ENCODE data around the gene KRTAP21-2. TPM values are rescaled to one million over a fixed set of nuclear protein-coding genes. Genes with fewer than 3 reads are reported as not detected.

KRTAP21-2 gene
- total RNA-seq, 1 experiment from 2014 or later = not detected

DNA sequence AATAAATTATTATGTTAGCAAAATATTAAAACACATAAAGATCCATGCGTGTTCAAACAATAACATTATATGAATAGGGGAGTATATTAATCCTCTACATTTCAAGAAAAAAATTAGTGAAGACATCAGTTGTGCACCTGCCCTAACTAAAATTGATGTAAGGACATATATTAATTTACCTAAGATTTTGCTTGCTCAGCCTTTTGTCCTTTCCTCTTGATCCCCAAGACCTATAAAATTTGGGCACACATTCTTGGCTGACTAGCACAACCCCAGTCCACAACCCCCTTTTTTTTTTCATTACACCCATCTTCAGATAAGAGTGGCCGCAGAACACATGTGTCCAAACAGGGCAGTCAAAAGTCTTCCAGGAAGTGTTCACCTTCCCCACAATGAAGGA, 6.6 kb downstream of the KRTAP21-2 start:
- no peak for TF ChIP-seq CTCF (conservative IDR thresholded peaks at IDR 0.05)
- no peak for TF ChIP-seq EZH2 (IDR thresholded peaks at IDR 0.05; ENCODE audit: low read depth)
- no peak overlapping the region for H3K4me3 ChIP-seq
- no peaks in the 10 kb centered on the region for H3K79me2 ChIP-seq (ENCODE audit: low read depth)
- no peaks in the 10 kb centered on the region for H3K9me2 ChIP-seq (ENCODE audit: insufficient read depth)
- no peaks in the 10 kb centered on the region for H3K36me3 ChIP-seq (ENCODE audit: low read depth)
- ChIA-PET POLR2A (ENCODE audit: unreplicated experiment) (no interaction called here), CTCF (no interaction called here)
- no peak overlapping the region for H2AFZ ChIP-seq
- intact Hi-C loops (cut with micrococcal nuclease; ENCODE audit: unreplicated experiment) = no loop called here
- no peaks in the 10 kb centered on the region for H3F3A ChIP-seq (ENCODE audit: insufficient read depth, low read depth)
- no peaks in the 10 kb centered on the region for H3K27me3 ChIP-seq (ENCODE audit: insufficient read depth, low read depth)
- no TSS peak for BruUV-seq (replicated peaks)
- no peak for DNase-seq
- no peak overlapping the region for H3K27ac ChIP-seq
- H3K4me2 ChIP-seq = no peak overlapping the region
- no peaks in the 10 kb centered on the region for H3K9me3 ChIP-seq (ENCODE audit: insufficient read depth, low read depth)
- H3K4me1 ChIP-seq (replicated peaks; ENCODE audit: insufficient read depth) = no peaks in the 10 kb centered on the region
- H4K20me1 ChIP-seq (ENCODE audit: insufficient read depth) = no peaks in the 10 kb centered on the region

DNA sequence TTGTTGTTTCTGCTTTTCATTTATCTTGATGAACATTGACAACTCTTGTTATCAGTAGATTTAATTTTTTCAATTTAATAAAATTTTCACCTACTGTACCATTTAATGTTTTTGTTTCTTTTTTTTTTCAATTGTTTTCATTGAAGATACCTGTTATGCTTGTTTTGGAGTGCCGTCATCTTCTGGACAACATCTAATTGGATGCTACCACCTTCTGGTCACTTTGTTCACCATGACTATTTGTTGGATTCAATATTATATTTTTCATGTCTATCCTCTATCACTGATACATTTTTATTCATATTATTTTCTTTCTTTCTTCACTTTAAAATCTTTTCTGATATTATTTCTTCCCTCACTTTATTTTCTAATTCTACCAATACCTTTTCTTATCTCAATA, 14.0 kb downstream of the KRTAP21-2 start:
- H2AFZ ChIP-seq = no peak overlapping the region
- H3K4me3 ChIP-seq = no peak overlapping the region
- H3K9me2 ChIP-seq (ENCODE audit: insufficient read depth) = no peaks in the 10 kb centered on the region
- ChIA-PET POLR2A (ENCODE audit: unreplicated experiment) (no interaction called here), CTCF (no interaction called here)
- H4K20me1 ChIP-seq (ENCODE audit: insufficient read depth) = no peaks in the 10 kb centered on the region
- no peaks in the 10 kb centered on the region for H3F3A ChIP-seq (ENCODE audit: insufficient read depth, low read depth)
- BruUV-seq (replicated peaks) = no TSS peak
- intact Hi-C loops (cut with micrococcal nuclease; ENCODE audit: unreplicated experiment) = no loop called here
- no peaks in the 10 kb centered on the region for H3K36me3 ChIP-seq (ENCODE audit: low read depth)
- no peak for DNase-seq
- H3K79me2 ChIP-seq (ENCODE audit: low read depth) = no peaks in the 10 kb centered on the region
- H3K4me2 ChIP-seq = no peak overlapping the region
- no peaks in the 10 kb centered on the region for H3K27me3 ChIP-seq (ENCODE audit: insufficient read depth, low read depth)
- no peaks in the 10 kb centered on the region for H3K9me3 ChIP-seq (ENCODE audit: insufficient read depth, low read depth)
- no peak overlapping the region for H3K27ac ChIP-seq
- H3K4me1 ChIP-seq (replicated peaks; ENCODE audit: insufficient read depth) = no peaks in the 10 kb centered on the region
- TF ChIP-seq CTCF (conservative IDR thresholded peaks at IDR 0.05) (no peak), EZH2 (IDR thresholded peaks at IDR 0.05; ENCODE audit: low read depth) (no peak)

- ChIA-PET POLR2A (ENCODE audit: unreplicated experiment) (no interaction called here), CTCF (no interaction called here)
These were observed 20.3 kb downstream of the KRTAP21-2 start for GRCh38 chr21:30726726-30727125.

More at GRCh38 chr21:30726726-30727125, 20.3 kb downstream of the KRTAP21-2 start:
- Histone ChIP-seq H3K9me3 (ENCODE audit: insufficient read depth, low read depth) (no peaks in the 10 kb centered on the region), H3K9me2 (ENCODE audit: insufficient read depth) (no peaks in the 10 kb centered on the region), H3K4me2 (no peak overlapping the region), H3K4me3 (no peak overlapping the region), H4K20me1 (ENCODE audit: insufficient read depth) (no peaks in the 10 kb centered on the region), H3F3A (ENCODE audit: insufficient read depth, low read depth) (no peaks in the 10 kb centered on the region), H2AFZ (no peak overlapping the region), H3K36me3 (ENCODE audit: low read depth) (no peaks in the 10 kb centered on the region), H3K79me2 (ENCODE audit: low read depth) (no peaks in the 10 kb centered on the region), H3K4me1 (replicated peaks; ENCODE audit: insufficient read depth) (no peaks in the 10 kb centered on the region), H3K27ac (no peak overlapping the region), H3K27me3 (ENCODE audit: insufficient read depth, low read depth) (no peaks in the 10 kb centered on the region)
- no peak for TF ChIP-seq CTCF (conservative IDR thresholded peaks at IDR 0.05)
- no peak for TF ChIP-seq EZH2 (IDR thresholded peaks at IDR 0.05; ENCODE audit: low read depth)
- DNase-seq = no peak
- intact Hi-C loops (cut with micrococcal nuclease; ENCODE audit: unreplicated experiment) = no loop called here
- no TSS peak for BruUV-seq (replicated peaks)

Measured in PC-9 (cell line).